ENCODE data around the gene ZFAND3.

- no peak for TF ChIP-seq POLR2A (IDR thresholded peaks at IDR 0.05; ENCODE audit: low read length)
- TF ChIP-seq GATA1 (IDR thresholded peaks at IDR 0.05; ENCODE audit: low read depth, low read length): no peak
These were observed 199.2 kb downstream of the ZFAND3 start for GRCh38 chr6:38018755-38019165.

Data from erythroblast (primary cell).